ENCODE data around the gene TMEM201.

Gene TMEM201

GRCh38 chr1:9631613-9632012 lies 42.9 kb downstream of the TMEM201 start:
- Histone ChIP-seq H3K36me3 (ENCODE audit: low read depth) (no peaks in the 10 kb centered on the region), H3K9me3 (ENCODE audit: severe bottlenecking) (no peaks in the 10 kb centered on the region), H3K27me3 (ENCODE audit: insufficient read depth, poor library complexity, severe bottlenecking) (no peaks in the 10 kb centered on the region), H3K4me3 (ENCODE audit: severe bottlenecking) (no peak overlapping the region), H3K27ac (ENCODE audit: poor library complexity, severe bottlenecking) (no peak overlapping the region), H3K4me1 (ENCODE audit: insufficient read depth, poor library complexity, severe bottlenecking) (no peaks in the 10 kb centered on the region)
- DNase-seq (ENCODE audit: low spot score) (no peak), ATAC-seq (ENCODE audit: low read depth) (no peak)
- TF ChIP-seq CTCF (IDR thresholded peaks at IDR 0.05; ENCODE audit: poor library complexity, severe bottlenecking) = no peak

- no peak for TF ChIP-seq CTCF (IDR thresholded peaks at IDR 0.05; ENCODE audit: poor library complexity, severe bottlenecking)
- H3K9me3 ChIP-seq (ENCODE audit: severe bottlenecking) = no peaks in the 10 kb centered on the region
- H3K4me1 ChIP-seq (ENCODE audit: insufficient read depth, poor library complexity, severe bottlenecking) = no peaks in the 10 kb centered on the region
- no peak overlapping the region for H3K27ac ChIP-seq (ENCODE audit: poor library complexity, severe bottlenecking)
- no peaks in the 10 kb centered on the region for H3K27me3 ChIP-seq (ENCODE audit: insufficient read depth, poor library complexity, severe bottlenecking)
- H3K4me3 ChIP-seq (ENCODE audit: severe bottlenecking) = no peak overlapping the region
- no peak for ATAC-seq (ENCODE audit: low read depth)
- DNase-seq (ENCODE audit: low spot score) = no peak
- H3K36me3 ChIP-seq (ENCODE audit: low read depth) = no peaks in the 10 kb centered on the region
Measured at GRCh38 chr1:9633493-9633892, 44.8 kb downstream of the TMEM201 start.

GRCh38 chr1:9634582-9634981 lies 45.9 kb downstream of the TMEM201 start:
- Histone ChIP-seq H3K9me3 (ENCODE audit: severe bottlenecking) (no peaks in the 10 kb centered on the region), H3K36me3 (ENCODE audit: low read depth) (no peaks in the 10 kb centered on the region), H3K27me3 (ENCODE audit: insufficient read depth, poor library complexity, severe bottlenecking) (no peaks in the 10 kb centered on the region), H3K4me3 (ENCODE audit: severe bottlenecking) (no peak overlapping the region), H3K4me1 (ENCODE audit: insufficient read depth, poor library complexity, severe bottlenecking) (no peaks in the 10 kb centered on the region), H3K27ac (ENCODE audit: poor library complexity, severe bottlenecking) (no peak overlapping the region)
- no peak for TF ChIP-seq CTCF (IDR thresholded peaks at IDR 0.05; ENCODE audit: poor library complexity, severe bottlenecking)
- DNase-seq (ENCODE audit: low spot score) = no peak
- ATAC-seq (ENCODE audit: low read depth) = no peak

GRCh38 chr1:9639227-9639626 lies 50.5 kb downstream of the TMEM201 start:
- Histone ChIP-seq H3K9me3 (ENCODE audit: severe bottlenecking) (no peaks in the 10 kb centered on the region), H3K36me3 (ENCODE audit: low read depth) (no peaks in the 10 kb centered on the region), H3K27me3 (ENCODE audit: insufficient read depth, poor library complexity, severe bottlenecking) (no peaks in the 10 kb centered on the region), H3K4me3 (ENCODE audit: severe bottlenecking) (no peak overlapping the region), H3K4me1 (ENCODE audit: insufficient read depth, poor library complexity, severe bottlenecking) (peaks cover 2% of the 10 kb centered on the region), H3K27ac (ENCODE audit: poor library complexity, severe bottlenecking) (no peak overlapping the region)
- DNase-seq (ENCODE audit: low spot score) = no peak
- TF ChIP-seq CTCF (IDR thresholded peaks at IDR 0.05; ENCODE audit: poor library complexity, severe bottlenecking) = no peak
- ATAC-seq (ENCODE audit: low read depth) = no peak

GRCh38 chr1:9643351-9644256 lies 54.9 kb downstream of the TMEM201 start:
- H3K4me3 ChIP-seq (ENCODE audit: severe bottlenecking) = no peak overlapping the region
- DNase-seq (ENCODE audit: low spot score) (no peak), ATAC-seq (ENCODE audit: low read depth) (no peak)
- no peaks in the 10 kb centered on the region for H3K36me3 ChIP-seq (ENCODE audit: low read depth)
- no peaks in the 10 kb centered on the region for H3K9me3 ChIP-seq (ENCODE audit: severe bottlenecking)
- no peak for TF ChIP-seq CTCF (IDR thresholded peaks at IDR 0.05; ENCODE audit: poor library complexity, severe bottlenecking)
- H3K4me1 ChIP-seq (ENCODE audit: insufficient read depth, poor library complexity, severe bottlenecking) = peaks cover 12% of the 10 kb centered on the region
- H3K27ac ChIP-seq (ENCODE audit: poor library complexity, severe bottlenecking) = peak overlapping the region; percentile 64
- no peaks in the 10 kb centered on the region for H3K27me3 ChIP-seq (ENCODE audit: insufficient read depth, poor library complexity, severe bottlenecking)

Measured in RWPE2 (cell line).